Lower lobe of right lung (tissue), 2 donors: ENCODE results near the gene PRDM15. TPM values are rescaled to one million over a fixed set of nuclear protein-coding genes. Genes with fewer than 3 reads are reported as not detected.

Experiments used
- ATAC-seq, 2 donors: fragments of 200-7000 bp; cut with Tn5 transposase; one replicate each; pipeline ENCODE4 v1.9.1; 2020 to 2022; ENCODE audit warnings: mild to moderate bottlenecking in 2 of 2, moderate library complexity in 2 of 2
- DNase-seq: peaks from one replicate; pipeline ENCODE4 v3.0.0-alpha.2; 2020
- H3K27ac ChIP-seq: fragments of 200-600 bp; one replicate; pipeline ENCODE4 v1.8.0; 2022
- H3K27me3 ChIP-seq: fragments of 200-600 bp; one replicate; pipeline ENCODE4 v1.8.0; 2022; ENCODE audit warnings: low read depth
- H3K36me3 ChIP-seq: fragments of 200-600 bp; one replicate; pipeline ENCODE4 v1.8.0; 2022; ENCODE audit warnings: mild to moderate bottlenecking
- H3K4me1 ChIP-seq: fragments of 200-600 bp; one replicate; pipeline ENCODE4 v1.8.0; 2022
- H3K4me3 ChIP-seq: fragments of 200-600 bp; one replicate; pipeline ENCODE4 v1.8.0; 2022; ENCODE audit warnings: mild to moderate bottlenecking
- H3K9me3 ChIP-seq: fragments of 200-600 bp; one replicate; pipeline ENCODE4 v1.8.0; 2022
- CTCF ChIP-seq: fragments of 200-600 bp; IDR thresholded peaks from one replicate; pipeline ENCODE4 v1.8.0; 2022; ENCODE audit warnings: antibody characterized with exemption, mild to moderate bottlenecking
- intact Hi-C: fragments of 100-400 bp; cut with DNase I; formaldehyde crosslinking; loops from one replicate; pipeline ENCODE4 v1.11.0; 2022
- total RNA-seq: library from RNA; stranded (reverse); fragmentation: NEBNext Ultra II Directional; extraction: Animal tissue kit (Norgen Biotek cat#: 25700); gene quantifications from one replicate; pipeline ENCODE4 v1.2.1, GENCODE V29; 2021
- donor health status: DM: no; HTN: yes; CAD: no; lungs with severe emphysema.

The PRDM15 gene
- total RNA-seq, 1 donor from 2014 or later: 6.6 TPM

- DNase-seq (no peak), ATAC-seq (no peak)
- no peaks in the 10 kb centered on the region for H3K27me3 ChIP-seq
- no peak for TF ChIP-seq CTCF
- intact Hi-C loops: no loop called here
- no peaks in the 10 kb centered on the region for H3K9me3 ChIP-seq
- H3K36me3 ChIP-seq: peaks cover 40% of the 10 kb centered on the region
- no peak overlapping the region for H3K4me3 ChIP-seq
- peaks cover 12% of the 10 kb centered on the region for H3K4me1 ChIP-seq
- H3K27ac ChIP-seq: no peak overlapping the region
Measured at GRCh38 chr21:41805643-41806042, 73.5 kb downstream of the PRDM15 start.

- intact Hi-C loops: no loop called here
- ATAC-seq (no peak), DNase-seq (no peak)
- Histone ChIP-seq H3K9me3 (no peaks in the 10 kb centered on the region), H3K4me3 (no peak overlapping the region), H3K36me3 (peaks cover 40% of the 10 kb centered on the region), H3K4me1 (peaks cover 12% of the 10 kb centered on the region), H3K27ac (no peak overlapping the region), H3K27me3 (no peaks in the 10 kb centered on the region)
- TF ChIP-seq CTCF: no peak
Measured at GRCh38 chr21:41805038-41805437, 74.1 kb downstream of the PRDM15 start.

GRCh38 chr21:41804381-41804780 lies 74.8 kb downstream of the PRDM15 start:
- Histone ChIP-seq H3K9me3 (no peaks in the 10 kb centered on the region), H3K36me3 (peaks cover 40% of the 10 kb centered on the region), H3K4me3 (no peak overlapping the region), H3K27ac (no peak overlapping the region), H3K4me1 (peaks cover 12% of the 10 kb centered on the region), H3K27me3 (no peaks in the 10 kb centered on the region)
- TF ChIP-seq CTCF: no peak
- ATAC-seq (no peak), DNase-seq (no peak)
- intact Hi-C loops: no loop called here

- Histone ChIP-seq H3K9me3 (no peaks in the 10 kb centered on the region), H3K4me3 (no peak overlapping the region), H3K4me1 (peaks cover 12% of the 10 kb centered on the region), H3K27ac (no peak overlapping the region), H3K27me3 (no peaks in the 10 kb centered on the region), H3K36me3 (peaks cover 44% of the 10 kb centered on the region)
- intact Hi-C loops: no loop called here
- ATAC-seq: no peak
- DNase-seq: no peak
- no peak for TF ChIP-seq CTCF
Measured at GRCh38 chr21:41803316-41803715, 75.8 kb downstream of the PRDM15 start.

GRCh38 chr21:41802684-41803083 lies 76.5 kb downstream of the PRDM15 start:
- Histone ChIP-seq H3K36me3 (peaks cover 46% of the 10 kb centered on the region), H3K9me3 (no peaks in the 10 kb centered on the region), H3K4me3 (no peak overlapping the region), H3K4me1 (peaks cover 12% of the 10 kb centered on the region), H3K27ac (no peak overlapping the region), H3K27me3 (no peaks in the 10 kb centered on the region)
- DNase-seq: no peak
- intact Hi-C loops: no loop called here
- TF ChIP-seq CTCF: no peak
- ATAC-seq: no peak

- peaks cover 46% of the 10 kb centered on the region for H3K36me3 ChIP-seq
- no peak for TF ChIP-seq CTCF
- peaks cover 12% of the 10 kb centered on the region for H3K4me1 ChIP-seq
- no peak for ATAC-seq
- H3K9me3 ChIP-seq: no peaks in the 10 kb centered on the region
- intact Hi-C loops: no loop called here
- DNase-seq: no peak
- H3K27ac ChIP-seq: no peak overlapping the region
- H3K4me3 ChIP-seq: no peak overlapping the region
- no peaks in the 10 kb centered on the region for H3K27me3 ChIP-seq
Measured at GRCh38 chr21:41802198-41802584, 77.0 kb downstream of the PRDM15 start.
